Measurements from ENCODE around the gene LIFR. TPM values are rescaled to one million over a fixed set of nuclear protein-coding genes. Genes with fewer than 3 reads are reported as not detected.

Gene LIFR
- total RNA-seq, 1 experiment from 2014 or later, result 7.8 TPM

DNA sequence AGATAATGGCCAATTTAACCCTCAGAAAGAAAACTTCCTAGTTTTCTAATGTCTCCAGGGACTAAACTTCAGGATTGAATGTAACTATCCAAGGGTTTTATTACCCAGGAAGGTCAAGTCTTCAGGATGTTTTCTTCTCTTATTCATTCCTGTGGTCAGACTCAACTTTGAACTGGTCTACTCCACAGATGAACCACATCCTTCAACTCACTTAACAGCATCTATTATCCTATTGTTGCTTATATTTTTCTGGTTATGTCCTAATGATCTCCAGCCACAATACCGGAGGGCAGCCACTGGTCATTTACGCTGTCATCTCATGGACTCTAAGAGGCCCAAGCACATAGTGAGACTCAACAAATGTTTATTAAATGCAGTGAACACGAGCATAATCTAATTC lies 47.2 kb upstream of the LIFR start:
- no peaks in the 10 kb centered on the region for H3K27me3 Mint-ChIP-seq (ENCODE audit: low read depth)
- H3K23ac ChIP-seq (ENCODE audit: insufficient read length, low read depth, low read length), result no peak overlapping the region
- no peak overlapping the region for H3K4me2 ChIP-seq (ENCODE audit: insufficient read depth, insufficient read length, low read length)
- no peaks in the 10 kb centered on the region; the same call in 1 of the 2 replicates for H3K4me1 ChIP-seq (ENCODE audit: insufficient read depth, low read length)
- no peak overlapping the region for H4K5ac ChIP-seq (ENCODE audit: insufficient read length, low read depth, low read length)
- no peak overlapping the region for H2BK12ac ChIP-seq (ENCODE audit: insufficient read length, low read depth, low read length)
- no peak overlapping the region for H2BK5ac ChIP-seq (ENCODE audit: insufficient read length, low read length)
- no peak overlapping the region; a peak in 1 of 5 replicates for H3K4me3 Mint-ChIP-seq
- peaks cover 11 to 18% of the 10 kb centered on the region in 2 experiments for H3K4me1 Mint-ChIP-seq
- no peak overlapping the region for H2BK15ac ChIP-seq (ENCODE audit: low read depth, low read length)
- DNase-seq, result no peak
- no peaks in the 10 kb centered on the region for H3K9me3 ChIP-seq (ENCODE audit: control insufficient read depth, low read depth, low read length)
- no peak overlapping the region for H2AK5ac ChIP-seq (ENCODE audit: insufficient read length, low read length)
- no peak overlapping the region for H3K4ac ChIP-seq (ENCODE audit: low read depth, low read length)
- WGBS (ENCODE audit: extremely low coverage, insufficient read length, low lambda C conversion rate), result no CpG with 5 or more reads among the region's 3 CpGs
- H2AFZ ChIP-seq (ENCODE audit: low read length), result no peak overlapping the region
- H3K27ac Mint-ChIP-seq, result peak overlapping the region in 1 of 3 experiments; percentile 8; a peak in 1 of 7 replicates
- no peak overlapping the region for H4K8ac ChIP-seq (replicated peaks; ENCODE audit: insufficient read length, low read depth, low read length)
- H3K56ac ChIP-seq (ENCODE audit: insufficient read length, low read depth, low read length), result no peak overlapping the region
- H4K91ac ChIP-seq (ENCODE audit: insufficient read length, low read depth, low read length), result no peak overlapping the region
- H3K27me3 ChIP-seq (ENCODE audit: insufficient read depth, low read length), result no peaks in the 10 kb centered on the region
- no peaks in the 10 kb centered on the region; a peak in 1 of 5 replicates for H3K9me3 Mint-ChIP-seq
- TF ChIP-seq, protein P1, sequence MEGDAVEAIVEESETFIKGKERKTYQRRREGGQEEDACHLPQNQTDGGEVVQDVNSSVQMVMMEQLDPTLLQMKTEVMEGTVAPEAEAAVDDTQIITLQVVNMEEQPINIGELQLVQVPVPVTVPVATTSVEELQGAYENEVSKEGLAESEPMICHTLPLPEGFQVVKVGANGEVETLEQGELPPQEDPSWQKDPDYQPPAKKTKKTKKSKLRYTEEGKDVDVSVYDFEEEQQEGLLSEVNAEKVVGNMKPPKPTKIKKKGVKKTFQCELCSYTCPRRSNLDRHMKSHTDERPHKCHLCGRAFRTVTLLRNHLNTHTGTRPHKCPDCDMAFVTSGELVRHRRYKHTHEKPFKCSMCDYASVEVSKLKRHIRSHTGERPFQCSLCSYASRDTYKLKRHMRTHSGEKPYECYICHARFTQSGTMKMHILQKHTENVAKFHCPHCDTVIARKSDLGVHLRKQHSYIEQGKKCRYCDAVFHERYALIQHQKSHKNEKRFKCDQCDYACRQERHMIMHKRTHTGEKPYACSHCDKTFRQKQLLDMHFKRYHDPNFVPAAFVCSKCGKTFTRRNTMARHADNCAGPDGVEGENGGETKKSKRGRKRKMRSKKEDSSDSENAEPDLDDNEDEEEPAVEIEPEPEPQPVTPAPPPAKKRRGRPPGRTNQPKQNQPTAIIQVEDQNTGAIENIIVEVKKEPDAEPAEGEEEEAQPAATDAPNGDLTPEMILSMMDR (conservative IDR thresholded peaks at IDR 0.05), result no peak
- H3T11ph ChIP-seq (ENCODE audit: low read length), result no peak overlapping the region
- H2BK20ac ChIP-seq (ENCODE audit: low read depth, low read length, poor library complexity, severe bottlenecking), result no peak overlapping the region
- H2BK120ac ChIP-seq (ENCODE audit: low read depth, low read length, poor library complexity, severe bottlenecking), result no peak overlapping the region
- no peaks in the 10 kb centered on the region for H3K23me2 ChIP-seq (ENCODE audit: insufficient read length, low read depth, low read length, poor library complexity, severe bottlenecking)
- no peaks in the 10 kb centered on the region for H3K79me2 ChIP-seq (ENCODE audit: insufficient read depth, low read length)
- H3K9ac ChIP-seq (ENCODE audit: extremely low read depth, insufficient read length, low read length), result no peak overlapping the region
- no peak overlapping the region for H3K27ac ChIP-seq (ENCODE audit: insufficient read length, low read depth, low read length)
- no peak overlapping the region for H3K18ac ChIP-seq (ENCODE audit: insufficient read length, low read depth, low read length)
- H4K20me1 ChIP-seq (ENCODE audit: control insufficient read depth, insufficient read depth, insufficient read length), result no peaks in the 10 kb centered on the region
- no peaks in the 10 kb centered on the region for H3K79me1 ChIP-seq (ENCODE audit: insufficient read depth, low read depth, low read length, poor library complexity, severe bottlenecking)
- no peak overlapping the region for H3K14ac ChIP-seq (ENCODE audit: insufficient read depth, low read length)
- H3K36me3 Mint-ChIP-seq (ENCODE audit: insufficient read depth in 1 of 3, low read depth in 3 of 3), result no peaks in the 10 kb centered on the region; a peak in 1 of 7 replicates

Measured in H9 (cell line).